ENCODE data around the gene UNC119.

DNA sequence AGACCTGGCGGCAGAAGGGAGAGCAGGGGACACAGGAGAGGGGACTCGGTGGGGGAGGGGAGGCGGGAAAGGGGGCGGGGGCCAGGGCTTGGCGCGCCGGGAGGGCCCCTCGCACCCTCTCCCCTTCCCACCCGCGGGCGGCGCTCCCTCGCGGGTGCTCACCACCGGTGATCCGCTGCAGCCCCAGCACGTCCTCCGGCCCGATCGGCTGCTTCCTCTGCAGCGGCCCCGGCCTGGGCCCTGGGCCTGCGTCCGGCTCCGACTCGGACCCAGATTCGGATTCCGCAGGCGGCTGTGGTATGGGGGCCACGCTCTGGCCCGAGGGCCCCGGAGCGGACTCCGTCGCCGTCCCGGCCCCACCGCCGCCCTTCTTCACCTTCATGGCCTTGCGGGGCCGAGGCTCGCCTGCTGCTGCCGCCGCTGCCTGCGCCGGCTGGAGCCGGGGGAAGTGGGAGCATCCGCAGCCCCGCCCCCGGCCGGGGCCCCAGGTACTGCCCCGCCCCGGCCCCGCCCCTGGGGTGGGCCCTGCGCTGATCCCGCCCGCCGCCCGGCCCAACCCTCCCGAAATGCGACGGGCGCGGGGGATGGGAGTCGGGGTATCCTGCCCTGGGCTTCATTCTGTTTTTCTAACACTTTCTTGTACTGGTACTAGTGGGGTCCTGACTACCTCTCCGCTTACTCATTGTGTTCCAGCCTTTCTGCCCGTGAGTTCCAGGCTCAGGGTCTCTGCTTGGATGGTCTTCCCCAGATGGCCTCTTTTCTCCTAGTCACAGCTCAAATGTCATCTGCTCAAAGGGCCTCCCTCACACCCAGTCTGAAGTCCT is at the start of gene UNC119:
- TF ChIP-seq, protein P1, sequence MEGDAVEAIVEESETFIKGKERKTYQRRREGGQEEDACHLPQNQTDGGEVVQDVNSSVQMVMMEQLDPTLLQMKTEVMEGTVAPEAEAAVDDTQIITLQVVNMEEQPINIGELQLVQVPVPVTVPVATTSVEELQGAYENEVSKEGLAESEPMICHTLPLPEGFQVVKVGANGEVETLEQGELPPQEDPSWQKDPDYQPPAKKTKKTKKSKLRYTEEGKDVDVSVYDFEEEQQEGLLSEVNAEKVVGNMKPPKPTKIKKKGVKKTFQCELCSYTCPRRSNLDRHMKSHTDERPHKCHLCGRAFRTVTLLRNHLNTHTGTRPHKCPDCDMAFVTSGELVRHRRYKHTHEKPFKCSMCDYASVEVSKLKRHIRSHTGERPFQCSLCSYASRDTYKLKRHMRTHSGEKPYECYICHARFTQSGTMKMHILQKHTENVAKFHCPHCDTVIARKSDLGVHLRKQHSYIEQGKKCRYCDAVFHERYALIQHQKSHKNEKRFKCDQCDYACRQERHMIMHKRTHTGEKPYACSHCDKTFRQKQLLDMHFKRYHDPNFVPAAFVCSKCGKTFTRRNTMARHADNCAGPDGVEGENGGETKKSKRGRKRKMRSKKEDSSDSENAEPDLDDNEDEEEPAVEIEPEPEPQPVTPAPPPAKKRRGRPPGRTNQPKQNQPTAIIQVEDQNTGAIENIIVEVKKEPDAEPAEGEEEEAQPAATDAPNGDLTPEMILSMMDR (IDR thresholded peaks at IDR 0.05) = no peak
- TF ChIP-seq EP300 (IDR thresholded peaks at IDR 0.05) = no peak
